Colon (tissue), 2 donors: ENCODE data around the gene GNS.
"Not testable (repeated sequence)": the region's sequence is repeated elsewhere in the genome, so short reads cannot be mapped to it uniquely, and the experiment has no call there.

Experiments used
- FAIRE-seq: peaks from 2 replicates; lab custom pipeline; 2012; peaks lifted over from hg19 to GRCh38; lab: Jason Lieb, UNC
- donor health status: control.
- donor health status: control.

GNS gene

GRCh38 chr12:64759035-64759894 lies at the start of gene GNS:
GNS (minus strand) TSS chr12:64759406; CDS start chr12:64759276, 130 bp downstream.
- FAIRE-seq, result no peak

DNA sequence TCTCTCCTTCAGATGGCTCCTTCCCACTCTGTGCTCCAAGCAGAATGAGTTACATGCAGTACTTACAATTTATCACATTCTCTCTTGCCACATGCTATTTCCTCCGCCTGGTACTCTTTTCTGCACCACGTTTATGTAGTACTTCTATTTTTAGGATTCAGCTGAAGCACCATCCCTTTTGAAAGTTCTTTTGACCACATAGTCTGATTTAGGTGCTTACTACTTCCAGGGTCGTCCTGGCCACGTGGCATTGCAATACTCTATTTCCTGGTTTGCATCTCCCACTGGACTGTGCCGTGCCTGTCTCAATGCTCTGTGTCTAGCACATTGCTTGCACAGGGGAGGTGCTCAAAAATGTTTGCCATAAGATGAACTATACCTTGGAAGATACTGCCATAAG lies 48.9 kb upstream of the GNS start:
- no peak for FAIRE-seq

DNA sequence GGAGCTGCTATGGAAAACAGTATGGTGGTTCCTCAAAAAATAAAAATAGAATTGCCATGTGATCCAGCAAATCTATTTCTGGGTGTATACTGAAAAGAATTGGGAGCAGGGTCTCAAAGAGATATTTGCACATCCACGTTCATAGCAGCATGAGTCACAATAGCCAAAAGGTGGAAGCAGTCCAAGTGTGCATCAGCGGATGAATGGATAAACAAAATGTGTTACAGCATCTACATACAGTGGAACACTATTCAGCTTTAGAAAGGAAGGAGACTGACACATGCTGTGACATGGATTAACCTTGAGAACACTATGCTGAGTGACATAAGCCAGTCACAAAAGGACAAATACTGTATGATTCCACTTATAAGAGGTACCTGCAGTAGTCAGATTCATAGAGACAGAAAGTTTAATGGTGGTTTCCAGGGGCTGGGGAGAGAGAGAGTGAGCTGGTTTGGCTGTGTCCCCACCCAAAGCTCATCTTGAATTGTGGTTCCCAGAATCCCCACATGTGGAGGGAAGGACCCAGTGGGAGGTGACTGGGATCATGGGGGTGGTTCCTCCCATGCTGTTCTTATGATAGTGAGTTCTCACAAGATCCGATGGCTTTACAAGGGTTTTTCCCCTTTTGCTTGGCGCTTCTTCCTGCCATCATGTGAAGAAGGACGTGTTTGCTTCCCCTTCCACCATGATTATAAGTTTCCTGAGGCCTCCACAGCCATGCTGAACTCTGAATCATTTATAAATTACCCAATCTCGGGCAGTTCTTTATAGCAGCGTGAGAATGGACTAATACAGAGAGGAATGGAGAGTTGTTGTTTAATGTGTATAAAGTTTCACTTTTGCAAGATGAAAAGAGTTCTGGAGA lies 47.6 kb upstream of the GNS start:
- FAIRE-seq, result no peak

- no peak for FAIRE-seq
Observed at GRCh38 chr12:64806173-64806572, 47.0 kb upstream of the GNS start.

DNA sequence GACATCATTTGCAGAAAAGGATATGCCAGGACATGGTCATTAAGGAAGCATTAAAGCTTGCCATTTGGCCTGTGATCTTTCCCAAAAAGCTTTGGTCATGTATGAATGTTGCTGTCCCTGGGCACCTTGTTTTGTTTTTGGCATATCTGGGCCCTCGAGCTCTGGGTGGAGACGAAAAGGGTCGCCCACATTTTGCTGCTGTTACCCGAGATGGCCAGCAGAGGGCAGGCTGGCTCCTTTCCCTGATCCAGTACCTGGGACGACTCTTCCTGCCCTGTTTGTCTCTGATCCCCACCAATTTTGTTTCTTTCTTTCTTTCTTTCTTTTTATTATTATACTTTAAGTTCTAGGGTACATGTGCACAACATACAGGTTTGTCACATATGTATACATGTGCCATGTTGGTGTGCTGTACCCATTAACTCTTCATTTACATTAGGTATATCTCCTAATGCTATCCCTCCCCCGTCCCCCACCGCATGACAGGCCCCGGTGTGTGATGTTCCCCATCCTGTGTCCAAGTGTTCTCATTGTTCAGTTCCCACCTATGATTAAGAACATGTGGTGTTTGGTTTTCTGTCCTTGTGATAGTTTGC lies 43.1 kb upstream of the GNS start:
- FAIRE-seq, result not testable (repeated sequence)

DNA sequence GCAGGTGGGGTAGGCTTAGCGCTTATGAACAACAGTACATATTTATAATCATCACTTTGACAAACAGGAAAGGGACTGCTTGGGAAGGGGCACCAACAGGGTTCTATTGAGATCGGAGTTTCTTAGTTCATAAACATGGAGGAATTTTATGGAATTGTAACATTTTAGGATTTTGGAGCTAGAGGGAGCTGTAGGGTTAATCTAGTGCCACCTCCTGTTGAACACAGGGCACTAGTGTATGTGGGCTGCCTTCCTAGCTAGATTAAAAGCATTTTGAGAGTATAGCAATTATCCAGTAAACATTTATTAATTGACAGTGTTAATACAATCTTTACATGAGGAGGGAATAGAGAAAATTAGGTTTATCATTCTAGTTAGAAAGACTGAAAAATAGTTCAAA lies 42.2 kb upstream of the GNS start:
- FAIRE-seq, result no peak

- no peak for FAIRE-seq
Observed at GRCh38 chr12:64800640-64801039, 41.4 kb upstream of the GNS start.

- FAIRE-seq, result no peak
Observed at GRCh38 chr12:64798165-64798564, 39.0 kb upstream of the GNS start.

- FAIRE-seq, result no peak
Observed at GRCh38 chr12:64797156-64797555, 38.0 kb upstream of the GNS start.

DNA sequence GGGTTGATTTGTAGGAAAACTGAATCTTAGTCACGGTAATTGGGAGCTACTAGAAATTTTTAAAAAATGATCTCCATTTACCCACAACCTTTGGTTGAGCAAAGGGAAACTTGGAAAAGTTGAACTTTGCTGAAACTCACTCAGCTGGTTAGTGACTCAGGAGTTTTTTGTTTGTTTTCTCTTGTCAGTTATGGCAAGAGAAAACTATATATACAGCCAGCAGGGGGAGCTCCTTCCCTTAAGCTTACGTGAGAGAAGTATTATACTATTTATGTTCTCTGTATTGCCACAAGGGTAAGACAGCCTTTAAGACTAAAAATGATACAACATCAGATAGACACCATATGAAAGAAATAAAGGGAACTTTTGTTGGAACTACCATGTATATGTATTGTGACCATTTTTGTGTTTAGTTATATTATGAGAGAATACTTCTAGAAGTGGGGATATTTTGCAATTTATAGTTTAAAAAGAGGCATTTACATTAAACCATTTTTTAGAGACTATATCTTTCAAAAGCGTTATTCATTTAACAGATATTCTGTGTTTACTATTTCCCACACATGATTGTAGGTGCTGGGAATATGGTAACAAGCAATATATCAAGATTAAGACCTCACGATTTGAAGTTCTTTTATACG lies 37.1 kb upstream of the GNS start:
- peak; percentile 83 for FAIRE-seq

- FAIRE-seq, result no peak
Observed at GRCh38 chr12:64794305-64794704, 35.1 kb upstream of the GNS start.

DNA sequence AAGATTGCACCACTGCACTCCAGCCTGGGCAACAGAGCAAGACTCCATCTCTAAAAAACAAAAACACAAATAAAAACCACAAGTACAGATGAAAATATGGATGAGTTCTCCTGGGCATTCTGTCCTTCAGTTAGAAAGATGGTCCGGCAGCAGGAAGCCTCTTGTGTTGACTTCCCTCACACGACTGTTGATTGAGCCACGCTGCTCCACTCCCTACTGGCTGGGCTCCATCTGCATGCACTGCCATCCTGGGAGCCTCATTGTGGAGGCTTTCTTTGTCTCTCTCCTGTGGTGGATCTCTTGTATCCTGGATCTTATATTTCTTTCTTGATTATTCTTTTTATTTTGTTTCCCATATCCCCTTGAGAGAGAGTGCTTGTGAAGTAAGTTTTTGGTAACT lies 34.4 kb upstream of the GNS start:
- FAIRE-seq, result no peak

DNA sequence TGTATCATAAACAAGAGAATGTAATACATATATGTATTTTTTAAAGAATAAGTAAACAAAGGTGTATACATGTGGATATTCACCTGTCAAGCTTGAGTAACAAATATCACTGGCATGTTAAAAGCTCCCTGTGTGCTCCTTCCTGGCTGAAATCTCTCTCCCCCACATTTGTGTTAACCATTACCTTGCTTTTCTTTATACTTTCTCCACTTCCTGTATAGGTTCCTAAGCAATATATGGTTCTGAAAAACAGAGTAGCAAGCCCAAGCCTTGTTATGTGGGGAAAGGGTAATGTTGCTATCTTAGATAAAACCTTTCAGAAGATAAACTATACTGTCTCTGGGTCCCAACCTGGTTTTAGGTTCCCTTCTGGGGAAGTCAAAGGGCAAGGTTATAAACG lies 32.9 kb upstream of the GNS start:
- FAIRE-seq, result no peak

GRCh38 chr12:64791036-64791435 lies 31.8 kb upstream of the GNS start:
- no peak for FAIRE-seq

DNA sequence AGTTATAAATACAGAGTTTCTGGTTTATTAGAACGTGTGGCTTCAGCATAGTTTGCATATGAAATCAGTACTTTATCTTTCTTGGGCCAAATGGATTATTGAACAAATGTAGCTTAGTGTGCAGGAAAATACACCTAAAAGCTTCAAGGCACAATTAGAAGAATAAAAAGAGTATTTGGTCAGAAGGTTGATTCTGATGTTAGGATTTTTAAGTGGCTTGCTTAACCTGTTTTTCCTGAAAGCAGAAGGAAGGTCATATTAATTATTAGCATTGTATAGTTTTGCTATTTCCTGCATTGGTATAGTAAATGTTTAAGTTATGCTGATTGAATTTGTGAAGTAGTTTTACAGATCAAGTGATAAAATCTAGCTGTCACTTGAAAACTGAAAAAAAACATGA lies 31.0 kb upstream of the GNS start:
- no peak for FAIRE-seq

GRCh38 chr12:64785838-64786237 lies 26.6 kb upstream of the GNS start:
- FAIRE-seq, result no peak

DNA sequence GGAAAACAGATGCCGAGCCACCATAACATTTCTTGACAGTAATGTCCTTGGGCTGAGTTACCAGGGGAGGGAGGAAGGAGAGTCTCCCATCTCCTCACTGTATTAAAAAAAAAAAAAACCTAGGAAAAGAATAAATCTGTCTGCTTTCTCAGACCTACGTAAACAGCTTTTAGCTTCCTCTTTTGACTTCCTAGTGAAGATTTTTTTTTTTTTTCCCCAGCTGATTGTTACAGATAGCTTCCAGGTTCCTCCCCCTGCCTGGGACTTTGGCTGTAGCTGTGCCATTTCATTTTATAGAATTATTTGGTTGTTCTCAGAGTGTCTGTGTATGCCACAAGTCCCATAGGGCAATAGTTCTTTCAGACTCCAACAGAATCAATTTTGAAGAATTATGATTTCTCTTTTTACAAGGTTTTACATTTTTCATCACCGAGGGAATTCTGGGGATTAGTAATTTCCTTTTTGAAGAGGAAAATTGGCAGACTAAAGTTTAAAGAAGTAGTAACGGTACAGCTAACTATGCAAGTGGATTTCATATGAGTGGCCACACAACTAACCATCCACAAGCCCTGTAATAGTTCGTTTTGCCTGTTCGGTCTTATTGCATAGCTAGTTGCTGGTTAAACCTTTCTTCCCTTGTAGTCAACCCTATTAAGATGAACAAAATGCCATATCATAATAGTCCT lies 23.1 kb upstream of the GNS start:
- no peak for FAIRE-seq

GRCh38 chr12:64781280-64782190 lies 22.3 kb upstream of the GNS start:
- no peak for FAIRE-seq

GRCh38 chr12:64780531-64781279 lies 21.5 kb upstream of the GNS start:
- FAIRE-seq, result no peak

DNA sequence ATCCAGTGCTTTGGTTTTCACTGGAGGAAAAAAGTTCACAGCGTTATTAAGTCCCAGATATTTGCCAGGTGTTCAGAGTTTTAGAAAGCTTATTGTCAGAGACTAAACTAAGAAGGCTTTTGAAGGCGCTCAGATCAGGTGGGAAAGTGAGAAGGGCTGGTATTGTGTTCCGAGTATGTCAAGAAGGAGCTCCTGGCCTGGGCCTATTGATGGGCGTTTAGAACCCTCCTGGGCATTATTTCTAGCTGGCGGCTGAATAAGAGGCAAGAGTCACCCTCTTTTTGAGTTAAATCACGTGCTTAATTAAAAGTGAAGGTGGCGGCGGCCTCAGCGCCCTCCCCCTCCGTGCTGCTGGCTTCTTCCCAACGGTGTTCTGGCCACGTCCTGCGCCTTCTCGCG lies 20.9 kb upstream of the GNS start:
- FAIRE-seq, result no peak
